ENCODE data around the gene IFT43.
"Not testable (repeated sequence)": the region's sequence is repeated elsewhere in the genome, so short reads cannot be mapped to it uniquely, and the experiment has no call there.

IFT43 gene

DNA sequence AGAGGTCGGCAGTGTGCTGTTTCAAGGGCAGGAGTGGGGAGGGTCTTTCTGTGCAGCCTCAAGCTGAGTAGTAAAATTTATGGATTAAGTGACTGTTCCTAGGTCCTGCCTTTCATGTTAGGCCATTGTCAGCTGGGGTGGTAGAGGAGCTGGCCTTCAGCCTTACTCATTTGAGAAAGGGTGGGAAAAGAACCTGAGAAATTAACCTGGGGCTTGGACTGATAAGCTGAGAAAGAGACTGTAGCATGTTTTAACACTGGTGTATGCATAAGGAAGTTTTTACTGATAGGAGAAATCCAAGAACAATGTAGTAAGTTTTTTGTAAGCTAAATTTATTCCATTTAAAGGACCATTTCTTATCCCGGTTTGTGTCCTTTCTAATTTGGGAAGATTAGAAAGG lies 20.7 kb downstream of the IFT43 start:
- H3K4me2 ChIP-seq = no peak overlapping the region
- H3K4me1 ChIP-seq (ENCODE audit: low read depth, poor library complexity, severe bottlenecking) = no peaks in the 10 kb centered on the region
- no peaks in the 10 kb centered on the region for H4K20me1 ChIP-seq (ENCODE audit: insufficient read depth)
- H3K4me3 ChIP-seq (IDR thresholded peaks at IDR 0.05; ENCODE audit: insufficient read depth, low read depth, low read length) = no peak overlapping the region
- no peaks in the 10 kb centered on the region for H3K79me2 ChIP-seq (ENCODE audit: insufficient read depth, low read depth)
- H2AFZ ChIP-seq (ENCODE audit: low read depth) = no peak overlapping the region
- H3K27ac ChIP-seq = no peak overlapping the region
- H3K36me3 ChIP-seq (ENCODE audit: insufficient read depth) = no peaks in the 10 kb centered on the region
- H3K9ac ChIP-seq = no peak overlapping the region
- no peak for TF ChIP-seq CTCF (conservative IDR thresholded peaks at IDR 0.05; ENCODE audit: low read depth, low read length)
- no peaks in the 10 kb centered on the region for H3K27me3 ChIP-seq (ENCODE audit: insufficient read depth, low read depth)

GRCh38 chr14:76007379-76007778 lies 21.8 kb downstream of the IFT43 start:
- no peaks in the 10 kb centered on the region for H3K79me2 ChIP-seq (ENCODE audit: insufficient read depth, low read depth)
- no peak overlapping the region for H3K9ac ChIP-seq
- no peaks in the 10 kb centered on the region for H3K4me1 ChIP-seq (ENCODE audit: low read depth, poor library complexity, severe bottlenecking)
- H3K27me3 ChIP-seq (ENCODE audit: insufficient read depth, low read depth) = no peaks in the 10 kb centered on the region
- no peak overlapping the region for H3K4me2 ChIP-seq
- no peak overlapping the region for H3K27ac ChIP-seq
- no peak overlapping the region for H2AFZ ChIP-seq (ENCODE audit: low read depth)
- no peaks in the 10 kb centered on the region for H4K20me1 ChIP-seq (ENCODE audit: insufficient read depth)
- H3K36me3 ChIP-seq (ENCODE audit: insufficient read depth) = no peaks in the 10 kb centered on the region
- no peak for TF ChIP-seq CTCF (conservative IDR thresholded peaks at IDR 0.05; ENCODE audit: low read depth, low read length)
- no peak overlapping the region for H3K4me3 ChIP-seq (IDR thresholded peaks at IDR 0.05; ENCODE audit: insufficient read depth, low read depth, low read length)

DNA sequence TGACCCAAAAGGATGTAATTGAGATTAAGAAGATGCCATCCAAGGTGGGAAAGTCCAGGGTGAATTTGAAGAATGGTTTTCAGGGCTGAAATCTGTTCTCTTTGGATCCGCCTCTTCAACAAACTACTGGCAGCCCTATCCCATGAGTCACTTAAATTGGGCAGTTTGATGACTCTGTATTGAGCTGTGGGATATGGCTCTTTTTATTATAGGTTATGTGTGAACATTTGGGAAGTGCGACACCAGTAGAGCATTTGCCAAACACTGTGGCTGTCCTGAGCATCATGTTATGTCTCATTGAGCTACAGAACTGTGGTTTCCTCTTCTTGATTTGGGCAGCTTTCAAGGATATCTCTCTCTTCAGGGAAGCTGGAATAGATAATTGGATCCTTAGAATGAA lies 22.3 kb downstream of the IFT43 start:
- Histone ChIP-seq H3K27ac (no peak overlapping the region), H3K4me2 (no peak overlapping the region), H3K36me3 (ENCODE audit: insufficient read depth) (no peaks in the 10 kb centered on the region), H2AFZ (ENCODE audit: low read depth) (no peak overlapping the region), H3K4me1 (ENCODE audit: low read depth, poor library complexity, severe bottlenecking) (no peaks in the 10 kb centered on the region), H3K4me3 (IDR thresholded peaks at IDR 0.05; ENCODE audit: insufficient read depth, low read depth, low read length) (no peak overlapping the region), H4K20me1 (ENCODE audit: insufficient read depth) (no peaks in the 10 kb centered on the region), H3K79me2 (ENCODE audit: insufficient read depth, low read depth) (no peaks in the 10 kb centered on the region), H3K9ac (no peak overlapping the region), H3K27me3 (ENCODE audit: insufficient read depth, low read depth) (no peaks in the 10 kb centered on the region)
- no peak for TF ChIP-seq CTCF (conservative IDR thresholded peaks at IDR 0.05; ENCODE audit: low read depth, low read length)

DNA sequence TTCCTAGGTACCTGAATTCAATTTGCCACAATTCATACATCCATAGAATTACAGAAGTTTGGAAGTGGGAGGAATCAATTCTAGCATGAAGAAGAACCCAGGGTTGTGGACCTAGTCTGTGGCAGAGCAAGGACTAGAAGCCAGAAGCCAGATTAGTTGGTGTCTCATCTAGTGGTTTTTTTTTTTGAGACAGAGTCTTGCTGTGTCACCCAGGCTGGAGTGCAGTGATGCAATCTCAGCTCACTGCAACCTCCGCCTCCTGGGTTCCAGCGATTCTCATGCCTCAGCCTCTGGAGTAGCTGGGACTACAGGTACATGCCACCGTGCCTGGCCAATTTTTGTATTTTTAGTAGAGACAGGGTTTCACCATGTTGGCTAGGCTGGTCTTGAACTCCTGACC lies 24.1 kb downstream of the IFT43 start:
- not testable (repeated sequence) for H3K79me2 ChIP-seq (ENCODE audit: insufficient read depth, low read depth); H3K27ac ChIP-seq; H3K36me3 ChIP-seq (ENCODE audit: insufficient read depth); H3K4me1 ChIP-seq (ENCODE audit: low read depth, poor library complexity, severe bottlenecking); H2AFZ ChIP-seq (ENCODE audit: low read depth); H3K27me3 ChIP-seq (ENCODE audit: insufficient read depth, low read depth); H3K4me2 ChIP-seq; H4K20me1 ChIP-seq (ENCODE audit: insufficient read depth); H3K9ac ChIP-seq; H3K4me3 ChIP-seq (IDR thresholded peaks at IDR 0.05; ENCODE audit: insufficient read depth, low read depth, low read length)

DNA sequence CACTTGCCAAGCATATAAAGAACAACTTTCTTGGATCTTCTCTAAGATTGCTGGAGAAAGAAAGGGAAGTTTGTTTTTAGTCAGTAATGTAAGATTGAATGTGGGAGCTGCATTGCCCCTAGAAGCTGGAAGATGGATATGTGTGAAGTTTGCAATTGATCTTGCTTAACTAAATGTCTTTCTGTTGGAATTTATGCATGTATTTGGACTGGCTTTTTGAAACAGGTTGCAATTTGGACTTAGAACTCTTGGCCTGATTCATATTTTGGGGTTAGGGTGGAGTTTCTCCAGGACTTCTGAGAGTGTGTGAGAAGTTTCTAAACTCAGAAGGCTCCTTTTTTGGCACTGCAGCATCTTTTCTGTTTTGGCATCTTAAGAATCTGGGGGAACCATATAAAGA lies 26.4 kb downstream of the IFT43 start:
- Histone ChIP-seq H4K20me1 (ENCODE audit: insufficient read depth) (no peaks in the 10 kb centered on the region), H3K27ac (no peak overlapping the region), H3K4me2 (no peak overlapping the region), H3K27me3 (ENCODE audit: insufficient read depth, low read depth) (no peaks in the 10 kb centered on the region), H3K36me3 (ENCODE audit: insufficient read depth) (no peaks in the 10 kb centered on the region), H3K4me3 (IDR thresholded peaks at IDR 0.05; ENCODE audit: insufficient read depth, low read depth, low read length) (no peak overlapping the region), H2AFZ (ENCODE audit: low read depth) (no peak overlapping the region), H3K79me2 (ENCODE audit: insufficient read depth, low read depth) (no peaks in the 10 kb centered on the region), H3K4me1 (ENCODE audit: low read depth, poor library complexity, severe bottlenecking) (no peaks in the 10 kb centered on the region), H3K9ac (no peak overlapping the region)
- TF ChIP-seq CTCF (conservative IDR thresholded peaks at IDR 0.05; ENCODE audit: low read depth, low read length) = no peak

Measured in KMS-11 (cell line).